Epithelial cell of proximal tubule (primary cell): Measurements from ENCODE around the gene TMEM108. TPM values are rescaled to one million over a fixed set of nuclear protein-coding genes. Genes with fewer than 3 reads are reported as not detected.

Experiments used
- DNase-seq: peaks from one replicate; pipeline ENCODE4 v3.0.0-alpha.2; 2011; ENCODE audit warnings: low read depth
- H3K4me3 ChIP-seq: 2 replicates; pipeline ENCODE4 v1.5.1; 2011; ENCODE audit warnings: low read depth, mild to moderate bottlenecking, low read length
- CTCF ChIP-seq: conservative IDR thresholded peaks from 2 replicates; pipeline ENCODE4 v1.5.1; 2012; ENCODE audit warnings: low read depth, mild to moderate bottlenecking, low read length
- total RNA-seq: library from RNA; depleted of rRNA; stranded (reverse); fragments of >200 nt; gene quantifications from 2 replicates; pipeline ENCODE4 v1.2.3, GENCODE V29; 2015

Gene TMEM108
- total RNA-seq, 1 donor from 2014 or later = 1.7 TPM

DNA sequence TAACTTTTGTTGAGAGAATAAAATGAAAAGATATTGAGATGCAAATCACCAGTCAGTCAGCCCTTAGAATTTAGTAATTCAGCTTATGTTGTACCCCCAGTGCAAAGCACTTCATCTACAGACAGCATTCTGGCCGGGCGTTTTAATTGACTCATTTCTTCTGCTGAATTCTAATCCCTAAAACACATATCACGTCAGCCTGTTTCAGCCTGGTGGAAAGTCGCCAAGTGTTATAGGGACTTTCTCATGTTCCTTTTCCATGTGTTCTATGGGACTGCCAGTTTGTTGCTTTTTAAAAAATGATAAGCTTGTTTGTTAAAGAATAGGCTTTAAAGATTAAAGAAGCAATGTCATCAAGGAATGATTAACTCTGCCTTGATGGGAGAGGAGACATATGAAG lies 192.0 kb downstream of the TMEM108 start:
- TF ChIP-seq CTCF = no peak
- H3K4me3 ChIP-seq = no peak overlapping the region
- DNase-seq = no peak

DNA sequence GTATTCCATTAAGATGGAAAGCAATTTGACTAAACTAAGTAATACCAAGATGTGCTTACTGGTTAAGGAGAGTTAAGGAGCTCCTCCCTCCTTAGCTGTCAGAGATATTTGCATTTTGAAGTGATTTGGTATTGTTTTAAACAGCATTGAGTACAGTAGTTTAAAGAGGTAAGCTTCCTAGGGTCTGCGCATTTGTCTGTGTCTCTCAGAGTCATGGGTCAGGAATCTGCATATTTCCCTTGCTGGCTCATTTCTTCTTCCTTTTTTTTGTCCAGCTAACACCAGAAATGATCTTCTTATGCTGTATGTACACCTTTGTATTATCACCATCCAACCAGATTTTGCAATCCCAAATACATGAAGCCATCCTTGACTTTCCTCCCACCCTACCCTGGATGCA lies 198.7 kb downstream of the TMEM108 start:
- DNase-seq = no peak
- no peak for TF ChIP-seq CTCF
- H3K4me3 ChIP-seq = no peak overlapping the region

- no peak overlapping the region for H3K4me3 ChIP-seq
- no peak for DNase-seq
- TF ChIP-seq CTCF = no peak
Measured at GRCh38 chr3:133237380-133237779, 199.2 kb downstream of the TMEM108 start.

- no peak for DNase-seq
- no peak overlapping the region for H3K4me3 ChIP-seq
- TF ChIP-seq CTCF = no peak
Measured at GRCh38 chr3:133238015-133238414, 199.8 kb downstream of the TMEM108 start.

- no peak for TF ChIP-seq CTCF
- no peak for DNase-seq
- no peak overlapping the region for H3K4me3 ChIP-seq
Measured at GRCh38 chr3:133246119-133246518, 207.9 kb downstream of the TMEM108 start.

DNA sequence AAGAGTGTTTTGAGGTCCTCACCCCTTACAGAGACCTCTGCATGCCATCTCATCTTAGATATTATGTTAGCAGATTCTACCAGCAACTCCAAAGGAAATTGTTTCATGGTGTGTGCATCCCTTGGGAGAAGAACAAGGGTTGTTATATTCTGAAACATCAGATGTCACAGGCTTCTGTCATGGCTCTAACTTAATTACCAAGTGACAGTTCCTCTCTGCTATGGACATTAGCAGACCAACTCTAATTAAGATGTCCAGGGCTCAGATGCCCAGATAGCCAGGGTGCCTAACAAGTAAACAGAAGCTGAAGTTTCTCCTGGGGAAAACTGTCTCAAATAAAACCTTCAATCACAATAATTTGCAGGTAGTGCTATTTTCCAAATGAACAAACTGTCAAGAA lies 208.6 kb downstream of the TMEM108 start:
- DNase-seq = no peak
- TF ChIP-seq CTCF = no peak
- H3K4me3 ChIP-seq = no peak overlapping the region

DNA sequence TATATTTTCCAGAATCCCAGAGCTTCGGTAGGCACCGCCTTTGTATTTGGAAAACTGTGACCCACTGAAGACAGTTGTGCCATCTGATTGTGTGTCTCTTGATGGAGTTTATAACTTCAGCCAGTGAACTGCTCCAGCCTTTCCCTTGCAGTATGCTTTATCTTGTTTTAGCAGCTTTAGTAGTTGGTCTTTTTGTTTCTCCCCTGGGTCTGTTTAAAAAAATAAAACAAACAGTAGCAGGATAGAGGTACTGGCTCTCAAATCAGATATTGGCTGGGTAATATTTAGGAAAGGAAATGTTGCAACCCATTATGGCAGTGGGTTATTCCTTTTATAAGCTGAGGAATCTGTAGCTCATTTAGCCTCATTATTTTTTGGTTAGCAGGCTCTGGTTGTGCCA lies 210.2 kb downstream of the TMEM108 start:
- no peak for TF ChIP-seq CTCF
- no peak for DNase-seq
- no peak overlapping the region for H3K4me3 ChIP-seq
